ENCODE results near the gene RBMS3. TPM values are rescaled to one million over a fixed set of nuclear protein-coding genes. Genes with fewer than 3 reads are reported as not detected.

Gene RBMS3
- total and polyA plus RNA-seq, 2 of the 8 experiments (the other 6 are each of a cell fraction or from before 2014, with no cell fraction given), result 3.7 to 6.9 TPM

DNA sequence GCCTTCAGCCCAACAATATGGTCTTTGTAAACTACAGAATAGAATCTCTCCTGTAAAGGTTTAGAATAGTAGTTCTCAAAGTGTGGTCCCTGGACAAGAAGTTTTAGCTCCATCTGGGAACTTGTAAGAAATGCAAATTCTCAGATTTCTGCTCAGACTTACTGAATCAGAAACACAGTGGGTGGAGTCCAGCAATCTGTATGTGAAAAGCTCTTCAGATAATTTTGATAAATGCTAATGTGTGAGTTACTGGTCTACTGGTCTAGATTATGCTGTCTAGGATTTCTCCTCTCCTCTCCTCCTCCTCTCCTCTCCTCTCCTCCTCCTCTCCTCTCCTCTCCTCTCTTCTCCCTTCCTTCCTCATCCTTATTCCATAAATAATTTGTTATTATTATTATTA, 57.5 kb downstream of the RBMS3 start:
- no peak for TF ChIP-seq SIRT6 (IDR thresholded peaks at IDR 0.05; ENCODE audit: low read length)
- no peak for TF ChIP-seq RBBP5 (IDR thresholded peaks at IDR 0.05; ENCODE audit: borderline replicate concordance, low read depth, low read length)
- TF ChIP-seq NANOG (IDR thresholded peaks at IDR 0.05; ENCODE audit: insufficient read depth, low read depth, low read length, poor library complexity, severe bottlenecking), result no peak
- no peak for TF ChIP-seq CHD1 (IDR thresholded peaks at IDR 0.05; ENCODE audit: low read depth, low read length)
- H3K9me3 ChIP-seq (ENCODE audit: insufficient read depth in 2 of 2, low read depth in 1 of 2, low read length in 1 of 2), result no peaks in the 10 kb centered on the region
- H3K4me2 ChIP-seq (ENCODE audit: insufficient read depth in 1 of 2, low read depth in 2 of 2, low read length in 2 of 2), result no peak overlapping the region
- no peak overlapping the region for H2BK5ac ChIP-seq (ENCODE audit: low read depth, low read length)
- H3K9ac ChIP-seq (replicated peaks in 1 of 4; ENCODE audit: extremely low read depth in 1 of 4, low read depth in 3 of 4, low read length in 3 of 4), result no peak overlapping the region
- H3K79me2 ChIP-seq (ENCODE audit: control insufficient read depth in 1 of 2, insufficient read depth in 2 of 2, low read length in 2 of 2), result no peaks in the 10 kb centered on the region
- DNase-seq (ENCODE audit: low read depth in 1 of 2, low spot score in 2 of 2) (no peak), FAIRE-seq (no peak)
- no peak overlapping the region for H3K27ac ChIP-seq (ENCODE audit: low read depth, low read length)
- no peak overlapping the region for H4K8ac ChIP-seq (ENCODE audit: extremely low read depth, insufficient read depth, low read length)
- H2BK120ac ChIP-seq (replicated peaks; ENCODE audit: low read depth, low read length), result no peak overlapping the region
- ChIA-PET CTCF (ENCODE audit: partially characterized antibody) (no interaction called here), POLR2A (ENCODE audit: partially characterized antibody) (no interaction called here)
- no peak overlapping the region for H3K4me3 ChIP-seq (ENCODE audit: extremely low read depth in 1 of 4, insufficient read depth in 2 of 4, low read depth in 3 of 4, low read length in 4 of 4)
- no peak overlapping the region for H2BK15ac ChIP-seq (ENCODE audit: low read length)
- no peak overlapping the region for H3K18ac ChIP-seq (ENCODE audit: extremely low read depth, low read length)
- no peak overlapping the region for H4K5ac ChIP-seq (ENCODE audit: insufficient read length, low read depth, low read length)
- no peak overlapping the region for H3K14ac ChIP-seq (ENCODE audit: insufficient read length)
- H3K36me3 ChIP-seq (ENCODE audit: control insufficient read depth in 2 of 4, insufficient read depth in 4 of 4, low read length in 3 of 4), result no peaks in the 10 kb centered on the region
- no peak overlapping the region for H2AK5ac ChIP-seq (ENCODE audit: low read depth, low read length)
- H4K91ac ChIP-seq (replicated peaks; ENCODE audit: insufficient read length, low read length), result no peak overlapping the region
- no peak overlapping the region for H3K23ac ChIP-seq (ENCODE audit: insufficient read length)
- no peaks in the 10 kb centered on the region for H4K20me1 ChIP-seq (replicated peaks in 1 of 2; ENCODE audit: control insufficient read depth in 1 of 2, insufficient read depth in 2 of 2, low read length in 2 of 2)
- peaks cover 0 to 4% (median 1%) of the 10 kb centered on the region in 4 experiments; a peak in 2 of 7 replicates for H3K4me1 ChIP-seq (replicated peaks in 1 of 4; ENCODE audit: control insufficient read depth in 3 of 4, insufficient read depth in 4 of 4, low read length in 3 of 4)
- H3K4ac ChIP-seq (replicated peaks; ENCODE audit: insufficient read length, low read depth, low read length), result no peak overlapping the region
- no peaks in the 10 kb centered on the region for H3K79me1 ChIP-seq (ENCODE audit: low read depth, low read length)
- no peak overlapping the region for H2BK20ac ChIP-seq (ENCODE audit: low read length)
- H3K56ac ChIP-seq (replicated peaks; ENCODE audit: insufficient read length, low read depth, low read length), result no peak overlapping the region
- H2BK12ac ChIP-seq (ENCODE audit: low read depth, low read length), result no peak overlapping the region
- no peaks in the 10 kb centered on the region for H3K27me3 ChIP-seq (replicated peaks in 1 of 4; ENCODE audit: control insufficient read depth in 3 of 4, extremely low read depth in 1 of 4, insufficient read depth in 3 of 4, low read length in 3 of 4)
- H2AFZ ChIP-seq (ENCODE audit: low read length), result no peak overlapping the region
- H3K23me2 ChIP-seq (ENCODE audit: low read depth, low read length), result no peaks in the 10 kb centered on the region
